ENCODE data around the gene RPF1.
"Not testable (repeated sequence)": the region's sequence is repeated elsewhere in the genome, so short reads cannot be mapped to it uniquely, and the experiment has no call there.

RPF1 gene, protein sequence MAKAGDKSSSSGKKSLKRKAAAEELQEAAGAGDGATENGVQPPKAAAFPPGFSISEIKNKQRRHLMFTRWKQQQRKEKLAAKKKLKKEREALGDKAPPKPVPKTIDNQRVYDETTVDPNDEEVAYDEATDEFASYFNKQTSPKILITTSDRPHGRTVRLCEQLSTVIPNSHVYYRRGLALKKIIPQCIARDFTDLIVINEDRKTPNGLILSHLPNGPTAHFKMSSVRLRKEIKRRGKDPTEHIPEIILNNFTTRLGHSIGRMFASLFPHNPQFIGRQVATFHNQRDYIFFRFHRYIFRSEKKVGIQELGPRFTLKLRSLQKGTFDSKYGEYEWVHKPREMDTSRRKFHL
- 54.2 to 108 (median 63.0) reads per million in 4 experiments for total RNA-seq

DNA sequence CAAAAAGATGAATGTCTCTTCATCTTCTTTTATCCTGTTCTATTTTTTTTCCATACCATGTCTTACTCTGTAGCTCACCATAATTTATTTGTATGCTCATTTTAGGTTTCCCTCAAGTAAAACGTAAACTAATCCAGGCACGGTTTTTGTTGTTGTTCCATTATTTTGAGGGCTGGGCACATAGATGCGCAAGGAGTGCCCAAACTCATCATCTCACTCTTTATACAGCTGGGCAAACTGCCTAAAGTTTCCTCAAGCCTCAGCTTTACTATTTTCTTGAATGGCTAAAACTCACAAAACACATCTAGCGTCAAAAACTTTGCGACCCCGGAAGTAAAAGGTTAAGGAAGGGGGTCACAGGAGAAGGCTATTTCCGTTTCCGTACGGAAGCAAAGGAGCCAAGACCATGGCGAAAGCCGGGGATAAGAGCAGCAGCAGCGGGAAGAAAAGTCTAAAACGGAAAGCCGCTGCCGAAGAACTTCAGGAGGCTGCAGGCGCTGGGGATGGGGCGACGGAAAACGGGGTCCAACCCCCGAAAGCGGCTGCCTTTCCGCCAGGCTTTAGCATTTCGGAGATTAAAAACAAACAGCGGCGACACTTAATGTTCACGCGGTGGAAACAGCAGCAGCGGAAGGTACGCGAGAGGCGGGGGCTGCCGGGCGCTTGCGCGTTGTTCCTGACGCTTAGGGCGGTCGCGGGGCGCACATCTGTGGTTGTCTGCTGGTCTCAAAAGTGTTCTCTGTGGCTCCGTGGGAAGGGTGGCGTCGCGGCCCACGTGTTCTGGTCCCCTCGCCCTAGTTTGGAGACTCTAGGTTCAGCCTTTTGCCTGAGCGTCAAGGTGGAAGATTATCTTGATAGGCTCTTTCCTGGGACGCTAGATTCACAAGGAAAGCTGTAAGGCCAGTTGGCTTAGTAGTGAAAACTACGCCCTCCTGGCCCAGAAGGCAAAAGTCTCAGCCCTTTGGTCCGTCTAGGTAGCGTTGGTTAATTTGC lies at the start of gene RPF1:
TSS of gene RPF1 (plus strand) at position 391 of the 993 bp plus-strand sequence. CDS start at position 407, 16 bp downstream.
- peak; percentile 62 for DNase-seq

DNA sequence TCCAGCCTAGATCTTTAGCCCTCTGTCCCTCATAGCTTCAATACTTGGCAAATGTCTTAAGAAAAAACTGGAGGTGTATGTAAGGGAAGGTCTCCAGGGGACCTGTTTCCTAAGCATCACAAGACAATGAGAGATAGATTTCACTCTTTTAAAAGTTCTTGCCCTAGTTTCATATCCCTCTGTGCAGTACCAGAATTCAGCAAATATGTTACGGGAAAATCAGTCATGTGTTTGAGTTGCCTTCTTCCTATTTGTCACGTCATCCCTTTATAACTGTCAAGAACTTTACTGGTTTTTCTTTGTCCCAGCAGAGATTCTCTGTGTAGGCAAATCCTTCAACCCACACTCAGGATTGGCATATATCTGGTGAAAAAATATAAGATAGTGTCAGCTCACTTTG lies 48.5 kb upstream of the RPF1 start:
- DNase-seq, result no peak

DNA sequence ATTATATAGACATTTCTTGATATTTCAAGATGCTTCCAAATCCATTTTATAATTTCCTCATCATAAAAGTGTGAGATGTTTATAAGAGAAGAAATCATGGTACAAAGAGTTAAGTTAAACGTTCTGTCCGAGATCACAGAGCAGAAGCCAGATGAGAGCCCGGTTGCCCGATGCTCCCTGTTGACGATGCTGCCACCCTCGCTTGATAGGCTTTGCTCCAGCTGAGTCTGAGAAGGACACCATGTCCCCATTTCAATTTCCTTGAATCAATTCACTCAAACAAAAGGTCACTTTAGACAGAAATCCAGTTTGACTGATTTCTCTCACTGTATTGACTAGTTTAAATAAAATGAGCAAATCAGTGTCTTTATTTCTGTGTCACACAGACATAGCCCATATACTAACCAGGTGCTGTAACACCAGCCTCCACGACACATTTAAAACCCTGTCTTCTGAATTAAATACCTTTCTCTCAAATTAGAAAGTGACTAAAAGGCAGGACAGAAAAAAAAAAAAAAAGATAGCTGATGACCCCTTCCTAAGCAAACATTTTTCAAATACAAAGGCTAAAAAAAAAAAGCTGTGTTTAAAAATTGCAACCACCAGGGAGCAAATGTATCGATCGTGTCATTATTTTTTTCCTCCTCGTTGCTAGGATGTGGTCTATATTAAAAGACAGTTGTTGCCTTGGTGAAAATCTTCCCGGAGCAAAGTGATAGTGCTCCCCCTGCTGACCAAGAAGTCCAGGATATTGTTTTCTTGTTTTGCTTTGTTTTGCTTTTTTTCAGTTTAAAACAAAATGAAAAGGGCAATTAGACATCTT lies 45.6 kb upstream of the RPF1 start:
- DNase-seq, result peak; percentile 18

DNA sequence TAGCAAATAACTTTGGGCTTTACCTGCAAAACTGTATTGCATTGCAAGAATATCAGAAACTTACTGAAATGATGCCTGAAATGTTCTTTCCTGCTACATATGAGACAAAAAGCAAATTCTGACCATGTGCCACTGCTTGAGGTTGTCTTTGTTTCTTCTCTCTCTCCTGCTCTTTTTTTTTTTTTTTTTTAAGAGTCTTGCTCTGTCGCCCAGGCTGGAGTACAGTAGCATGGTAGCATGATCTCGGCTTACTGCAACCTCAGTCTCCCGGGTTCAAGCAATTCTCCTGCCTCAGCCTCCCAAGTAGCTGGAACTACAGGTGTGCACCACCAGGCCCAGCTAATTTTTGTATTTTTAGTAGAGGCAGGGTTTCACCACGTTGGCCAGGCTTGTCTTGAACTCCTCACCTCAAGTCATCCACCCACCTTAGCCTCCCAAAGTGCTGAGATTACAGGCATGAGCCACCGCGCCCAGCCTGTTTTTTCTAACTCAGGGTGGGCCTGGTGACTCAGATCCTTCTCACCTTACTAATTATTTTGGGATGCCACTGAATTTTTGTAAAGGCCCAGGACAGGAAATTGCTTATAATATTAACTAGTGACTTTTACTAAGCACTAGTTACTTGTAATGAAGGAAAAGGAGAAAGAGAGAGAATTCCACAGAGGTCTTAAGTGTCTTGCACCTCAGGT lies 44.8 kb upstream of the RPF1 start:
- DNase-seq, result no peak

DNA sequence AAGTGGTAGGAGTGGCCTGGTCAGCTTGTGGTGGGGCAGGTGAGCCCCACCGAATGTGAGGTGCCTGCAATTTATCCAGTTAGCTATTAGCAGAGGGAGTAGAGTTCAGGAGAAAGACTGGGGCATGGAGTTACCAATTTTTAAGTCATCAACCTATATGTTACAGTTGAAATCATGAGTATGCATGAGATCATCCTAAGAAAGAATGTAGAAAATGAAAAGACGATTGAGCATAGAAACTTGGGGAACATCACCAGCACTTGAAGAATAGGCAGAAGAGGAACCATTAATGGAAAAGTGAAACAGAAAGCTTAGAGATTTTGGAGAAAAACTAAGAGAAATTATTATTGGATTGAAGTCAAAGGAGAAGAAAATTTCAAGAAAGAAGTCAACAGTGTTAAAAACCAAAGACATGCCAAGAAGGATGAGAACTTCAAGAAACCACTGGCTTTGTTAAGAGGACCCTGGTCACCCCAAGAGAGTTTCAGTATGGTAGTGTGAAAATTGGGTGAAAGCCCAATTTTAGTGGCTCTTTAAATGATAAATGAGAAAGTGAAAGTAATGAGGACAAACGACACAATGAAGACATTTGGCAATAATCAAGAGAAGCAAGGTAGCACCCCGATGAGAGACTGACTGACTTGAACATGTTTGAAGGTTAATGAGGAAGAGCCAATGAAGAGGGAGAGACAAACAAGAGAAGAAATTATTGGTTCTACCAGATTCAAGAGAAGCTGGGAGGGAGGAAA lies 44.1 kb upstream of the RPF1 start:
- DNase-seq, result no peak

DNA sequence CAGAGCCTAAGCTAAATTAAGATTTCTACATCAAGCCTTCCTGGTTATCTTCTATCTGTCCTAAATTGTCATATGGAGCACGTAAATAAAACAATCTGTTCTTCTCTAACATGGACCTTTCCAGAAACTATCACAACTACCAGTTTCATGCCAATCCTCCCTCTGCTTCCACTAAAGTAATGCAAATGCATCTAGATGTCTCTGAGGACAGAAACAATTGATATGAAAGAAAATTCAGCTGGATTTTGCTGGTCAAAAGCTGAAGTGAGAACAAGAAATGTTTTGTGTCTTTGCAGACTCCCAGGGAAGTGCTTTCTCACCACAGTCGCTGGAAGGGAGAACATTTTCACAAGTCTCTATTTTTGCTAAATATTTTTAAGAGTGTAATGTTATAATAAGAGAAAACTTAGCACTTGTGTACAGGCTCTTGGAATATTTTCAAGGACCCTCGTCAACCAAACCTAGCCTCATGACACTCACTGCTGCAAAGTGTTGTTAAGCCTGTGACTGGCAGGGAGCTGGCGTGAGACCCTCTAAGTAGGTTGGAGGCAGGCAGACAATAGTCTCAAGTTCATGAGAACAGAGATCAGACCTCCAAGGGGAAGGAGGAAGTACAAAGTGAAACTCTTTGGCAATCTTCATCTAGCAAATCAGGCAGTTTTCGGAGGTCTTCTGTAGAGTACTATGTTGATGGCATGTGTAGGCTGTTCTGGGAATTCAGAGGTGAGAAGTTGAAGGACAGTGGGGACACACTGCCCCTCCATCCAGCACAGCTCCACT lies 42.0 kb upstream of the RPF1 start:
- DNase-seq, result no peak

DNA sequence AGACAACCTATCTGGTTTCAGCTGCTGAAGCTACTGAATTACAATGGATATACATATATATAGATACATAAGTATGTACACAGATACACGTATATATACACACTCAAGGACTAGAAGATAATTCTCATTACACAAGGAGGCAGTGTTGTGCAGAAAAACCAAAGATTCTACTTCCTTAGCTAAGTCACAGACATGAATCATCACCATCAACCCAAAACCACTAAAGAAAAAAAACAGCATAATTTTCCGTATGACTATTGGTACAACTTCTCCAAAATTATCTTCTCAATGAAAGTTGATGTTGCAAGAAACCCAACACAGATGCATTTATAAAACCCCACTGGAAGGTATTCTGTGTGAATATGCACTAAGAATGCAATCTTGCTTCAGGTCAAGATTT lies 36.8 kb upstream of the RPF1 start:
- no peak for DNase-seq

DNA sequence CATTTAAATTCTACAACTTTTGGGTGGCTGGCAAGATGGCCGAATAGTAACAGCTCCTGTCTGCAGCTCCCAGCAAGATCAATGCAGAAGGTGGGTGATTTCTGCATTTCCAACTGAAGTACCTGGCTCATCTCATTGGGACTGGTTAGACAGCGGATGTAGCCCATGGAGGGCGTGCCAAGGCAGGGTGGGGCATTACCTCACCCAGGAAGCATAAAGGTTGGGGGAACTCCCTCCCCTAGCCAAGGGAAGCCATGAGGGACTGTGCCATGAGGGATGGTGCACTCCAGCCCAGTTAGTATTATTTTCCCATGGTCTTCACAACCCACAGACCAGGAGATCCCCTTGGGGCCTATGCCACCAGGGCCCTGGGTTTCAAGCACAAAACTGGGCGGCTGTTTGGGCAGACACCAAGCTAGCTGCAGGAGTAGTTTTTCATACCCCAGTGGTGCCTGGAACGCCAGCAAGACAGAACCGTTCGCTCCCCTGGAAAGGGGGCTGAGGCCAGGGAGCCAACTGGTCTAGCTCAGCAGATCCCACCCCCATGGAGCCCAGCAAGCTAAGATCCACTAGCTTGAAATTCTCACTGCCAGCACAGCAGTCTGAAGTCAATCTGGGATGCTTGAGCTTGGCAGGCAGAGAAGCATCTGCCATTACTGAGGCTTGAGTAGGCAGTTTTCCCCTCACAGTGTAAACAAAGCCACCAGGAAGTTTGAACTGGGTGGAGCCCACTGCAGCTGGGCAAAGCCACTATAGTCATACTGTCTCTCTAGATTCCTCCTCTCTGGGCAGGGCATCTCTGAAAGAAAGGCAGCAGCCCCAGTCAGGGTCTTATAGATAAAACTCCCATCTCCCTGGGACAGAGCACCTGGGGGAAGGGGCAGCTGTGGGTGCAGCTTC lies 36.1 kb upstream of the RPF1 start:
- DNase-seq, result not testable (repeated sequence)

DNA sequence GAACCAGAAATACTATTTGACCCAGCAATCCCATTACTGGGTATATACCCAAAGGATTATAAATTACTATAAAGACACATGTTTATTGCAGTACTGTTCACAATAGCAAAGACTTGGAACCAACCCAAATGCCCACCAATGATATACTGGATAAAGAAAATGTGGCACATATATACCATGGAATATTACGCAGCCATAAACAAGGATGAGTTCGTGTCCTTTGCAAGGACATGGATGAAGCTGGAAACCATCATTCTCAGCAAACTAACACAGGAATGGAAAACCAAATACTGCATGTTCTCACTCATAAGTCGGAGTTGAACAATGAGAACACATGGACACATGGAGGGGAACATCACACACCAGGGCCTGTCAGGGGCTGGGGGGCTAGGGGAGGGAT lies 30.4 kb upstream of the RPF1 start:
- not testable (repeated sequence) for DNase-seq

DNA sequence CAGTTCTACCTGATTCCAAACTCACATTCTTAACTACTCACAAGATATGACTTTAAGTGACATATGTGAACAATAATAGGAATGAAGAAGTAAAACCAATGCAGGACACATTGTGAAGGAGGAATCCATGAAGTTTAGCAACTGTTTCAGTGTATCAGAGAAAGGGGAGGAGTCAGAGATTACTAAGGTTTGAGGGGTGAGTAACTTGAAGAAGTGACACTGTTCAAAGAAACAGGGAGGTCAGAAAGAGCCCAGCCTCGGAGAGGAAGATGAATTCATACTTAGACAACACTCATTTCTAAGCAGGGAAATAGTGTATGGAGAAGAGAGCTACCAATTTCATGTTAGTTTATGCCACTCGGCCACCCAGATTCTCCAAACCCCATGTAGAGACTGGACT lies 28.2 kb upstream of the RPF1 start:
- no peak for DNase-seq

DNA sequence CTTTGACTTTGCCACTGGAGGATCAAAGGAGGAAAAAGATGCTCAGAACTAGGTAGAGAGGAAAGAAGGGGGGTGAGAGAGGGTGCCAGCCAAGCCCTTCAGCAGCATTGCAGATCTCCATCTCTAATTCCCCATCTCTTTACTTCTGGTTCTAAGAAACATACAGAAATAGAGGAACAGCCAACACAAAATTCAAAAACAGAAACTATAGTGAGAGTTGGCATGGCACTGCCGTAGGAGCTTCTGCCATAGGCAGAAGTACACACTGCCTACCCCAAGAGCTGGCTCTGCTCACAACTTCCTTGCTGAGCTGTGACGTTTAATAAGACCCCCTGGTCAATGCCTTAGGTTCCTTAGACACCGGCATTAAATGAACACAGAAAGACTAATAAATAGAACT lies 26.6 kb upstream of the RPF1 start:
- no peak for DNase-seq

DNA sequence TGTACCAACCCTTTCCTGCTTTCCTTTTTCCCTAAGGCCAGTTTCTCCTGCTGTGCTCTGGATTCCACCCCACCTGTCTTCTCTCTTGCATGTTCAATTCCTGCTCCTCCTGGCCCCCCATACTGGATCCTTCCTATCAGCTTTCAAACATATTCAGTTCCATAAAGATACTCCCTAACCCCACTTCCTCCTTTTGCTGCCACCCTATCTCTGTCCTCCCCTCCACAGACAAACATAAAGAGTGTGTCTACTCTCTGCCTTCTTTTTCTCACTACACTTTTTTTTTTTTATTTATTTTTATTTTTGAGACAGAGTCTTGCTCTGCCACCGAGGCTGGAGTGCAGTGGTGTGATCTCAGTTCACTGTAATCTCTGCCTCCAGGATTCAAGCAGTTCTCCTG lies 16.9 kb upstream of the RPF1 start:
- no peak for DNase-seq

DNA sequence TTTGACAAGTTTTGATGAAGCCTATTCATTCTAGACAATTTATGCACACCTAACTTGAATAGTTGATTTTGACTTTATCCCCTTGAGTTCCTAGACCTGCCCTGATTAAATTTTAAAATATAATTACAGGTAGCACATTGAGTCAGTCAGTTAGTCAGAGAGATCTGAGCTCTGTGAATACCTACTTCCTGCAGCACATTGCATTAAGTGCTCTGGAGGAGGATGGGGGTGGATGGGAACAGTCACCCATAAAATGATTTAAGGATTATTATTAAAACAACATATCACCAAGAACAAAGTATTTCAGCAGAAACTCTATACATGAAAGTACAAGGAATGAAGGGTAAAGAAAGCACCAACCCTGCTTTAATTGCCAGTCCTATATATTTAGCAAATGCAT lies 11.8 kb upstream of the RPF1 start:
- DNase-seq, result no peak

DNA sequence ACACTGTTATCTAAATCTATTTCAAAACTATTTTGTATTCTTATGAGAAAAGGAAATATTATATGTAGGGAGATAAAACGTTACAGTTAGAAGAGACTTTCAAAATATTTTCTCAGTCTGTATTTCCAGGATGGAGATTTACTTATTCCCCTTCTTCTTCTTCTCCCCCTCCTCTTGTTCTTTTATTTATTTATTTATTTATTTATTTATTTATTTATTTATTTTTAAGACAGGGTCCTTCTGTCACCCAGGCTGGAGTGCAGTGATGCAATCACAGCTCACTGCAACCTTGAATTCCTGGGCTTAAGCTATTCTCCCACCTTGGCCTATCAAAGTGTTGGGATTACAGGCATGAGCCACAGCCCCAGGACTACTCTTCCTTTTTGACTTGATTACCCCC lies 2.8 kb upstream of the RPF1 start:
- DNase-seq, result no peak

DNA sequence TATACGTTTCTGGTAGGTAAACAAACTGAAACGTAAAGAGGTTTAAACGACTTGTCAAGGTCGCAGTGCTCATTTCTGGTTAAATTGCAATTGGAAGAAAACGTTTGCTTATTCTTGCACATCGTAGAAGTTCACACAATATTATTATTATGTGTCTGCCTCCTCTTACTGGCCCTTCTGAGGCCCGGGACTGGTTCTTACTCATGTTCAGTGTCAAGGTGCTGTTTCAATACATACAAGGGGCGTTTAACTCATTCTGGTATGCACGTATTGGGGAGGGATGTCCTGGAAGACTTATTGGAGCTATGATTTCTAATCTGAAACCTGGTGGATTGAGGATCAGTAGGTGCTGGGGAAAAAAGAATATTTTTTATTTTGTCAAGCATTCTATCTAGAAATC lies 932 bp downstream of the RPF1 start:
- no peak for DNase-seq

DNA sequence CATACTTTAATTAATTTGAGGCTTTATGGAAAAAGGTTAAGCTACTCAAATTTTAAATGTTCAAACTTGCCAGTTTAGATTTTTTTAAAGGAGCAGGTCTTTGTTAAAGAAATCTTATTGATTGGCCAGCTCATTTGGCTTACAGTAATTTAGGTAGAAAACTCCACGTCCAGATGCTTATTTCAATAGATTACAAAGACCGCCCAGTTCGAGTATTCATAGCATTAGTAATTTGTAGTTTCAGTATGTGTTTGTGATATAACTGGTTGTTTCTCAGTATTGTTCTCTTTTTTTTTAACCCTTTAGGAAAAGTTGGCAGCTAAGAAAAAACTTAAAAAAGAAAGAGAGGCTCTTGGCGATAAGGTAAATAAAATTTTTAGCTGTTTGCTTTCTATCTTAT lies 1.6 kb downstream of the RPF1 start:
- no peak for DNase-seq

DNA sequence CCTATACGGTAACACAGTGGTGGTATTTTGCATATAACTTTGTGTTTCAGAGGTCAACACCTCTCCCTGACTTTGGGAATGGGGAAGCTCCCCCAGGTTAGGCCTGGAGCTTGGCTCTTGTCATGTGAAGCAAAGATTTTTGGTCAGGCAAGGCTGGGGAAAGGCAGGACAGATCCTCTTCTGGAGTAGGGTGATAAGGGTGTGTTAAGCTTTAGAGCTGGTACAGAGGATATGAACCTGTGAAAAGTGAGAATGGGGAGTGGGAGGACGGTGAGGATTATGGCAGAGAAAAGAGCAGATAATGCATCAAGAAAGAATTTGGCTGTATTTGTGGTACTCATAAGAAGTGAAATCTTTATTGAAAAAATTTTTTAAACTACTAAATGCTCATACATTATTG lies 2.3 kb downstream of the RPF1 start:
- no peak for DNase-seq

DNA sequence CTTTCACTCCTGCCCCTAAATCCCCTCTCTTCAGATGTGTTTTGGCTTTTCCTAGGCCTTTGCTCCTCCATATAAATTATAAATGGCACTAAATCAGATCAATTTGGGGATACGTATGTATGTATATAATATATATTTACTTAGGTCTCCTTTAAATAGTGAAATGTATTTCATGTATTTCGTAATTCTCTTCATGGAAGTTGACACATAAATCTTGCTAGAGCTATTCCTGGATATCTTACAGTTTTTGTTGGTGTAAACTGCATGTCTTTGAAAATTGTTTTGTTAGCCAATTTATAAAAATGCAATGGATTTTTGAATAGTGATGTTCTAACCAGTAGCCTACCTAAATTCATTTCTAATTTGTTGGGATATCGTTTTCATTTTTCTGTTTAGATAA lies 9.0 kb downstream of the RPF1 start:
- no peak for DNase-seq

DNA sequence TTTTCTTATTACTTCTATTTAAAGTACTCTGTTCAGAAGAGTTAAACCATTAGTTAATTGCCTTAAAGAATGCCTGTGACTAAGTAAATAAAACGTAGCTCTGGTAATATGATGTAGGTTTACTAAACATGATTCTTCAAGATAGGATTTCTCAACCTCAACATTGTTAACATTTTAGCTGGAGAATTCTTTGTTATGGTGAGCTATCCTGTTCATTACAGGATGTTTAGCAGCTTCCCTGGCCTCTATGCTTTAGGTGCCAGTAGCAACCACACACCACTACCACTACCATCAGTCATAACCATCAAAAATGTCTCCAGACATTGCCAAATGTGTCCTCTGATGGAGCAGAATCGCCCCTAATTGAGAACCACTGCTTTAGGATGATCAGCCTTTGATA lies 10.7 kb downstream of the RPF1 start:
- DNase-seq, result no peak

DNA sequence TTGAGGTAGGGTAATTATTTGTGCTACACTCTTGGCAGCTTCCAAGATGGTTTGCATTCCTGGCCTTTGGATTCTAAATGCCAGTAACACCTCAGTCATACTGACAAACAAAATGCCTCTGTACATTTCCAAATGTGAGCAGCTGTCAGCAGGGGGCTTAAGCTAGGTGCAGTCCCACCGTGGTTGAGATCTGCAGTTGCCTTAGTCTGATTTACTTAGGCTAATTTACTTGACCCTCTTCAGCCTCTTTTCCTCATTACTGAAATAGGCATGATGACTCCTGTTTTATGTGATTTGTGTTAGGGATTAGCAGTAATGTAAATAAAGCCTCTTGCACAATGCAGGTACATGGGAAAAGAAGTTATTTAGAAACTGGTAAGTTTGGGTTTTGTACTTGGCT lies 13.7 kb downstream of the RPF1 start:
- no peak for DNase-seq
